OCI-M2 (cell line): ENCODE data around the gene ITPRIP.

Experiments used
- DNase-seq: peaks from one replicate; lab custom pipeline; 2025; ENCODE audit not compliant: unreplicated experiment; lab: John Stamatoyannopoulos, UW

ITPRIP gene, protein sequence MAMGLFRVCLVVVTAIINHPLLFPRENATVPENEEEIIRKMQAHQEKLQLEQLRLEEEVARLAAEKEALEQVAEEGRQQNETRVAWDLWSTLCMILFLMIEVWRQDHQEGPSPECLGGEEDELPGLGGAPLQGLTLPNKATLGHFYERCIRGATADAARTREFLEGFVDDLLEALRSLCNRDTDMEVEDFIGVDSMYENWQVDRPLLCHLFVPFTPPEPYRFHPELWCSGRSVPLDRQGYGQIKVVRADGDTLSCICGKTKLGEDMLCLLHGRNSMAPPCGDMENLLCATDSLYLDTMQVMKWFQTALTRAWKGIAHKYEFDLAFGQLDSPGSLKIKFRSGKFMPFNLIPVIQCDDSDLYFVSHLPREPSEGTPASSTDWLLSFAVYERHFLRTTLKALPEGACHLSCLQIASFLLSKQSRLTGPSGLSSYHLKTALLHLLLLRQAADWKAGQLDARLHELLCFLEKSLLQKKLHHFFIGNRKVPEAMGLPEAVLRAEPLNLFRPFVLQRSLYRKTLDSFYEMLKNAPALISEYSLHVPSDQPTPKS

DNA sequence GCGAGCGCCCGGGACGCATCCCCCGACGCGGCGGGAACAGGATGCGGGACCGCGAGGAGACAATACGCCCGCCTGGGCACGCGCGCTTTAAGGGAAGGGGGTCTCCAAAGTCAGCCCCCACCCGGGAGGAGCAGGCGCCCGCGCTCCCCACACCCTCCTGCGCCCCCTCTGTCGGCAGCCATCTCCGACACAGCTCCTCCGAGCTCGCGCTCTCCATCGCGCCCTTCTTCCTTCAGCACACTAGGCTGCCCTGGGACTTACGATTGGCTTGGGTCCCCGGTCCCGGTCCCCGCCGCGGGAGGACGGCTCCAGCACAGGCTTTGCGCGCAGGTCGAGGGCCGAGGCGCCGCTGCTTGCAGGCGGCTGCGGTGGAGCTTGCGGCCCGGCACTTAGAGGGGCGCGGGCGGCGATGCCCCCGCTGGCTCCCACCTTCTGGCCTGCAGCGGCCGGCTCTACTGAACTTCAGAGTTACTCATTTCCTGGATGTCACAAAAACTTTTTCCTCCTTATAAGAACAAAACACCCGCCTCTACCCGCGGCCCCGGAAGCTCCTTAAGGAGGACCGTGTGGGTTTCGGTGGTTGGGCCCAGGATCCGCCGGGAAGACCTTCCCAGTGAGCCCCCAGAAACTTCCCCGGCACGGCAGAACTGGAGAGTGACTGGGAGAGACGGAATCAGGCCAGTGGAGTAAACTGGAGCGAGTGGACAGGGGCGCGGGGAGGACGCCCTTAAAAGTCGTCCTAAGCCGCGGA is at the start of gene ITPRIP:
TSS of gene ITPRIP (minus strand) at position 481 of the 751 bp plus-strand sequence. CDS start 22,414 bp downstream, outside the sequence.
- peak; percentile 62 for DNase-seq

DNA sequence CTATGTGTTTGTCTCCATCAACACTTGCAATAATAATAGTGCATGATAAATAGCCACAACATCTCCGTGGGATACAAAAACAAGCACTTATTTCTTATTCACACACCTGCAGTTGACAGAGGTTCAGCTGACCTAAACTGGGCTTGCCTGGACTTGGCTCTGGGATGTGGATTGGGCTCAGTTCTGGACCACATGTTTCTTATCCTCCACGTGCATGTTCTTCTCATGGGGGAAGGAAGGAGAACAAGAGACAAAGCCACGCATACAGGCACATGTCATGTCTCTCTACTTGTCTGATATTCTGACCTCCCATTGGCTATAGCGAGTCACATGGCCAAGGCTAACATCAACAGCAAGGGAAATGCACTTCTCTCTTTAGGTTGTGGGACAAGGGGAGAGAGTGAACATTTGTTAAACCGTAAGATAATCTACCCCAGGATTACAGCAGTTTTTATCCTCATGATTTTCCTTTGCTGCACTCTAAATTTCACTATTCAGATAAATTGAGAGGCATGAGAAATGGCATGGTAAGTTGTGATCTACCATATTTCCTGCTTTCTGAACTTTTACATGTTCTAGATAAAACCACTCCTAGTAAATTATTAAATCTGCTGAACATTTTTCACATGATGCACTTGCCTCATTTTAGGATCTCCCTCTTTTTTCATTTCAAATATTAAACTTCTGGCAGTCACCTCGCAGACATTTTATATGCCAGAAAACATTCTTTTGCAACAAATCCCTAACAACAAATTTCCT is 49.0 kb upstream of the ITPRIP start:
- no peak for DNase-seq

DNA sequence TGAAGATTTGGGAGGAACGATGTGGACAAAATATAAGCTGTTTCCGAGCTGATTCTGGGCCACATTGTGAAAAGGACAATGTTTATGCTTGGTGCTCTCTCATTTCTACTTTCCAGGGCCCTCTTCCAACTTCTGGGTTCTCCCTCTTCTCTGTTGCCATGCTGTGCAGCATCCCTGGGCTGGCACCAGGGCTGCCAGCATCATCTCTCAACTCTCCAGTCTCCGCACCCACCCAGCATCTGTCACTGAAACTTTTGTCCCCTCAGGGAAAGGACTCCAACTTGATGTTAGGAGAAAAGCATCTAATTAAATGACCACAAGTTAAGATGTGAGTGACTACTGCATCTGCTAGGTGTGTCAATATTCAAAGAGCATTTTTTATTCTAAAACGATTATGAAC is 42.1 kb upstream of the ITPRIP start:
- no peak for DNase-seq

- DNase-seq, result no peak
These were observed 38.6 kb upstream of the ITPRIP start for GRCh38 chr10:104376784-104377300.

DNA sequence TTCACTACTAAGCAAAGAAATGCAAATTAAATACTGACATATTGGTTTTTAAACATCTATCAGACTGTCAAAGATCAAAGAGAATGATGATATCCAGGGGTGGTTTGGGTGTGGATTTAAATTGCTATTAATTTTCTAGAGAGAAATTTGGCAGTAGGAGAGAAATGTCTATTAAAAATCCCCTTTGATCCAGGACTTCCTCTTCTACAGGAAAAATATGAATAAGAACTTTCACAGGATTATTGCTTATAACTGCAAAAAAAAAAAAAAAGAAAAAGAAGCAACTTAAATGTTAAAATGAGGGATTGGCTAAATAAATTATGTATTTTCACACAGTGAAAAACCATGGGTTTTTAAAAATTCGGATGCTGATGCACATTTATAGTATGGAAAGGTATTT is 36.3 kb upstream of the ITPRIP start:
- DNase-seq, result no peak

DNA sequence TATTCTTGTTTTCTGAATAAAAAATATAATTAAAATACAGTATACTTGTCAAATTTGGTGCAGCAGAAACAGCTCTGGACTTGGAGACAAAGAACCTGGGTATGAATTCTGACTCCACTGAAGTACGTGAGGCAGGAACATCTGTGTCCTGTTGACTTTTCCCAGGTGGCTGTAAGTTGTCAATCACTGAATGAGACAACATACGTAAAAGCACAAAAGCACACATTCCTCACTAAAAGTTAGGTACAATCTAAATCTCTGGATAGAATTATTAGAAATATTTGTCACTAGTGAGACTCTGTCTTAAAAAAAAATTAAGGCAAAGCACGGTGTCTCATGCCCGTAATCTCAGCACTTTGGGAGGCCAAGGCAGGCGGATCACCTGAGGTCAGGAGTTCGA is 33.5 kb upstream of the ITPRIP start:
- DNase-seq, result no peak

- no peak for DNase-seq
These were observed 30.1 kb upstream of the ITPRIP start for GRCh38 chr10:104368381-104368780.

DNA sequence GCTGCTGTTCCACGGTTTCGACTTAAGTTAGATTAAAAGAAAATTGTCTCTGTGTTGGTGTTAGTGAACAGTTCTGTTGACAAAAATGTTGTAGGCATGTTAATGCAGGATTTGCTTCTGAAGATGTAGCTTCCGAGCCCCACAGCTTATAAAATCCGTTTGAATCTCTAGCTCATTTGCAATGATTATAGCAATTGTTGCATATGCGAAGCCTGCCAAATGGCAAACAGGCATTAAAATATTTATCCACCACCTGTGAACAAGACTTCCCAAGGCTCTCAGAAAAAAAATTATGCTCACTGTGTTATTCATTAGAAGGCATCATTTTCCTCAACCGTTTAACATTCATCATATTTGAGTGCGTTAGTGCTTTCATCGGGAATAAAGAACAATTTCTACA is 29.6 kb upstream of the ITPRIP start:
- no peak for DNase-seq

DNA sequence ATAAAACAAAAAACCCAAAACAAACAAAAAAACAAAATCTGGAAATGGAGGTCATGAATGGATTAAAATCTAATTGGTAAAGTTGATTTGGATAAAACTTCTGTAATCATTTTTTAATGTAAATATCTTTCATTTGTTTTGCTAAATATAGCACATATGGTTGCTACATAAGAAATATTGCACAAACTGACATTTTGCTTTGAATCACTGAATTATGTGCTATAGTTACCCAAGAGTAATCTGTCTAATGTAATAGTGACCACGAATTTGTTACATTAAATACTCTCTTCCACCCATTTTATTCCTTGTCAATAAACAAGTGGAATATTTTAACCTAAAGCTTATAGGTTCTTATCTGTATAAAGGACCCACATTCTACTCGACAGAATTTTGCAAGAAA is 21.5 kb upstream of the ITPRIP start:
- no peak for DNase-seq

DNA sequence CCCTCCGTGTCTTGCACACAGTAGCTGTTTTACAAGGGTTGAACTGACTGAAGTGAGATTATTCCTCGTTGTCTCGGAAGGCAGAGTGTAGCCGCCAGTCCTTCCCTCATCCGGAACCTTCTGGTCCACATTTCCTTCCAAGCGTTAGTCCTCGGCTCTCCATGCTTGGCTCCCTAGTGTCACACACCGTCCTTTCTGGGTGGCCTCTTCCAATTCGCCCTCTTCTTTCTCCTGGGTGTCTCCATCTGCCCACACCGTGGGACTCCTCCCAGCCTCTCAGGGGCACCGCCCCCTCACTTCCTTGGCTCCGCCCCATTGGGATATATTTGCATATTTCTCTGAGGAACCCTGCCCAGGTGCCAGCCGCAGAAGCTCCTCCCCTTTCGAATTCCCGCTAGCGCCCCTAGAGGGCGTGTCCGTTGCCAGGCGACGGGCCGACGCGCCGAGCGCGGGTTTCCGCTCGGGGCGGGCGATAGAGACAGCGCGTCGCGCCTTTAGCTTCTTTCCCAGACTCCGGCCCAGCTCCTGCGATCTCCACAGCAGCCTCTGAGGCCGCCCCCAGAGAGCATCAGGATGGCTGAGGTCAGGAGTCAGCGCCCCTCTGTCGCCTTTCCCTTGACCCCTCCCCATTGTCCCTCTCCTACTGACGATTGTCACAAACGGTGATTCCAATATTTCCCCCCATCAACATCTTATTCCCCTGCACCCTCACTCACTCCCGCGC is 15.2 kb upstream of the ITPRIP start, which contains the start of gene CFAP58:
TSS of gene CFAP58 (plus strand) at position 509 of the 724 bp plus-strand sequence. CDS start at position 574, 65 bp downstream.
- DNase-seq, result peak; percentile 72

- DNase-seq, result no peak
These were observed 13.7 kb upstream of the ITPRIP start for GRCh38 chr10:104351919-104352318.

DNA sequence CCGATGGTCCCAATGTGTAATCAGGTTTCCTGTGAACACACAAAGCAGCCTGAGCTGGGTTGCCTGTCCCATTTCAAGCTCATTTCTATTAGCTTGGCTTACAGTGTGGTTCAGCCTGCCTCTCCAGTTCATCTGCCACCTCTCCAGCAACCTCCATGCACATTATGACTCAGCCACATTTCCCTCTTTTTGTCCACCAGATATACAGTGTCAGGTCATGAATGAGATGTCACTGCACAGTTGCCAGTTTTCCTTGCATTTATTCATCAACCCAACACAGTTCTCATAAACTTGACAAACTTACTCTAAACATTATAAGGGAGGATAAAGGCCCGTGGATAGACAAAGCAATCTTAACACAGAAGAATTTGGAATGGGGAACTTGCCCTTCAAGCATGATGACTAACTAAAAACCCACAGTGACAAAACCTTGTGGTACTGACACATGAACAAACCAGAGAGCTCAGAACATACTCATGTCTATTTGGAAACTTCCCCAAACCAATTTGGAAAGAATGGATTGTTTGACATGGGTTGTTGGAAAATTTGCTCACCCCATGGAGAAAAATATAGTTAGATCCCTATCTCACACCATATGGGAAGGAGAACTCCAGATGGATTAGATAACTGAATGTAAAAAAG is 12.9 kb upstream of the ITPRIP start:
- no peak for DNase-seq

DNA sequence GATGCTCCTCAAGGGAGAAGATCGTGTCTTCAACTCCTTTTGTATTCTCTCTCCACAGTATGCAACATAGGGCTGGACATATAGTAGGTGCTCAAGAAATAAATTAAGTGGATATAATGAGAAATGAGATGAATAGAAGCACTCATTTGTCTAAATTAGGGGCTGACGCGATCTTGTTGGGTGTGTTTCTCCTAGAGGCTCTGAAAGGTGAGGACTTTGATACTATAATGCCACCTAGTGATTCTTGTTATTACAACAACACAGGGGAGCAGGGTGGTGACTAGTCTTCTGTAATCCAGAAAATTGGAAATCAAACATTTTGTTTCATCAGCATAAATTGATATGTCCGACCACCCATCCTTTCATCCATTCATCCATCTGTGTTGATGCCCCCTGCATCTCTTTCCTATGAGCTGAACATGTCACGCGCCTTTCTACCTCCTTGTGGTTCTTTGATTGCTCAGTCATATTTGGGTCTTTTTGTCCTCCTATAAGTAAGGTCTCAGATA is 11.9 kb upstream of the ITPRIP start:
- DNase-seq, result no peak

- no peak for DNase-seq
These were observed 11.4 kb upstream of the ITPRIP start for GRCh38 chr10:104349623-104350126.

- no peak for DNase-seq
These were observed 10.3 kb upstream of the ITPRIP start for GRCh38 chr10:104348601-104349000.

- DNase-seq, result no peak
These were observed 9.2 kb upstream of the ITPRIP start for GRCh38 chr10:104347295-104348045.

GRCh38 chr10:104345941-104346340 is 7.7 kb upstream of the ITPRIP start:
- DNase-seq, result no peak

DNA sequence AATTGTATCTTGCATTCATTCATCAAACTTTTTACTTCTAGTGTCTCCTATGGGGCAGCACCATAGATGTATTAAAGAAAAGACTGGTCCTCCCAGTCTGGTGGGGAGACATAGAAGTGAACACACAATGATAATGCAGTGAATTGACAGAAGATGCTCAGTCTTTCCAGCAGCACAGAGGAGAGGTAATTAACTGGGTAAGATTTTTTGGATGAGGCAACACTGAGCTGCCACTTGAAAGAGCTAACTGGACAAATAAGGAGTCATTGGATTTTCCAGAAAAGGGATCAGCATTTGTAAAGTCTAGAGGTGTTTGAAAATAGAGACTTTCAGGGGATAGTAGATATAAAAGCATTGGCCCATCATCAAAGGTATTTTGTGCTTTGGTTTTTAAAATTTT is 7.2 kb upstream of the ITPRIP start:
- DNase-seq, result no peak

GRCh38 chr10:104344219-104344618 is 6.0 kb upstream of the ITPRIP start:
- no peak for DNase-seq
